Stimulated activated CD8-positive, alpha-beta memory T cell treated with anti-CD3 and anti-CD28 coated beads, Interleukin-4, amount 100 ng/mL, for 4 hours (primary cell): ENCODE measurements around the gene ZDHHC3.

ENCODE experiments used
- DNase-seq, 2 donors: peaks; one replicate each; pipeline ENCODE4 v3.0.0-alpha.2; 2020; ENCODE audit warnings: low read depth in 2 of 2, low spot score in 1 of 2

ZDHHC3 gene

DNA sequence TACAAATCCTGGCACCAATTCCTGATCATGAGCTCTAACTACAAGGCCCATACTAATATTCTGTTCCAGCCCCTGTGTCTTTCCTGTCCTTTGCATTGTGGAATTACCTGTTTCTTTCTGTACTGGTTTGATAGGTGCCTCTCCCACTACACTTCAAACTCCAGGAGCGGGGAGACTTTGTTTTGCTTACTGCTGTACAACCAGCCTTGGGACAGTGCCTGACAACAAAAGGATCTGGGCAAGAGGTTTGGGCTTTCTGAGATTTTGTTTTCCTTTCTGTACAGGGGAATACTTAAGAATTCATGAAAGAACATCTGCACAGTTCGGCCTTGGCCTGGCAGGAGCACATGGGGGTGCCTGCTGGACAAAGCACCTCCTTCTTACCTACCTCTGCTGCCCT, 45.1 kb downstream of the ZDHHC3 start:
- no peak for DNase-seq

GRCh38 chr3:44929782-44930181, 46.2 kb downstream of the ZDHHC3 start:
- no peak for DNase-seq

GRCh38 chr3:44927371-44927770, 48.6 kb downstream of the ZDHHC3 start:
- no peak for DNase-seq

- no peak for DNase-seq
These were observed 49.1 kb downstream of the ZDHHC3 start for GRCh38 chr3:44926921-44927320.

GRCh38 chr3:44926172-44926571, 49.8 kb downstream of the ZDHHC3 start:
- DNase-seq: no peak

DNA sequence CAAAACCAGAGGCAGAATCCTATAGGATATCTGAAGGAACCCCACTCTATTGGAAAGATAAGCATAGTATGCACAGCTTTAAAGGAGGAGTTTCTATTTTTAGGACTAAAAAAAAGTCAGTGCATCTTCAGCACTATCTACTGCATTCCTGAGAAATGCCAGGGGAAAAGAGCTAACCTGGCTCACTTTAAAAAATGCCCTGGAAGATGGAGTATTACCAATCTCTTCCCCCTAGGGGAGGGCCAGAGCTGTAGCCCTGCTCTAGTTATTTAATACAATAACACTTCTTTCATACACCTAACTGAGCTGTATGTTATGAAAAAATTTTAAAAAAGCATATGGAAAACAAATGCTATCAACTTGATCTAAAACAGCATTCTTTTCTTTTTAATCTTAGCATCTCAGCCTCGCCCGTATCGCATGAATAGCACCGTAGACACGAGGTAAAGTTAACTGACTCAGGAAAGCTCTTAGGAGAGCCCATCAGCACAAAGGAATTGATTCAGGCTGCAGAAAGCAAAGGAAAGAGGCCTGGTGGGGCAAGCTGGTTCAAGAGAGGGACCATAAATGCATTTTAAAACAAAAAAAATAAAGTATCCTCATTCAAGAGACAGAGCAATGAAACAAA, 51.4 kb downstream of the ZDHHC3 start:
- no peak for DNase-seq

GRCh38 chr3:44923632-44924456, 52.1 kb downstream of the ZDHHC3 start:
- no peak for DNase-seq

GRCh38 chr3:44920081-44920480, 55.9 kb downstream of the ZDHHC3 start:
- no peak for DNase-seq

DNA sequence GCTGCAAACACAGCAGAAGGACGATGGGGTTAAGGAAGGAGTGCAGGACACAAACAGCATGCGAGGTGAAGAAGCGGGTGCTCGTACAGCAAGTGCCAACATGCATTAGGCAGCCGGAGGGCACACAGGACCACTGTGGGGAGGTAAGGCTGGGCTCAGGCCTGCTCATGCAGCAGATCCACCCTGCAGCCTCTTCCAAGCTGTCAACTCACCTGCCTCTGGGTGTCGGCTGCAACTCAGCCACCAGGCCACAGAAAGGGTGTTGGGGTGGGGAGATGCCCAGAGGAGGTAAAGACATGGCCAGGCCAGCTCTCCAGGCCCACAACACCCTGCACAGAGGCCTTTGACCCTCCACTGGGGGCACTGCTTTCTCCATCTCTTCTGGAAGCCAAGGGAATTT, 57.4 kb downstream of the ZDHHC3 start:
- DNase-seq: no peak

- DNase-seq: no peak
These were observed 57.9 kb downstream of the ZDHHC3 start for GRCh38 chr3:44918087-44918486.

- DNase-seq: no peak
These were observed 60.1 kb downstream of the ZDHHC3 start for GRCh38 chr3:44915702-44916438.

- no peak for DNase-seq
These were observed 61.0 kb downstream of the ZDHHC3 start for GRCh38 chr3:44914936-44915335.

DNA sequence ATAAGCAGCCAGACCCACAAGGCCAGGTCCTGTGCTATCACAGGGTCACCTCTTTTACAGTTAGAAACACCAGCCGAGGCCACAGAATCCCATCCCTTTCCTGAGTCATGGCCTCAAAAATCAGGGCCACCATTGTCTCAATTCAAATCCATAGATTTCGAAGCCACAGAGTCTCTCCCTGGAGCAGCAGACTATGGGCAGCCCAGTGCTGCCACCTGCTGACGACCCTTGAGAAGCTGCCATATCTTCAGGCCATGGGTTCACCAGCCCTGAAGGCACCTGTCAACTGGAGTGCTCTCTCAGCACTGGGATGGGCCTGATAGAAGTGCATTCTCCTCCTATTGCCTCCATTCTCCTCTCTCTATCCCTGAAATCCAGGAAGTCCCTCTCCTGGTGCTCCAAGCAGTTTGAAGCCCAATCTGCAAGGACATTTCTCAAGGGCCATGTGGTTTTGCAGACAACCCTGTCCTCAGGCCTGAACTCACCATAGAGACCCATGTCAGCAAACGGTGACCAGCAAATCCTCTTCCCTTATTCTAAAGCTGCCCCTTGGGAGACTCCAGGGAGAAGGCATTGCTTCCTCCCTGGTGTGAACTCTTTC, 62.0 kb downstream of the ZDHHC3 start:
- DNase-seq: peak; percentile 17 to 23

- no peak for DNase-seq
These were observed 65.3 kb downstream of the ZDHHC3 start for GRCh38 chr3:44910693-44911092.

DNA sequence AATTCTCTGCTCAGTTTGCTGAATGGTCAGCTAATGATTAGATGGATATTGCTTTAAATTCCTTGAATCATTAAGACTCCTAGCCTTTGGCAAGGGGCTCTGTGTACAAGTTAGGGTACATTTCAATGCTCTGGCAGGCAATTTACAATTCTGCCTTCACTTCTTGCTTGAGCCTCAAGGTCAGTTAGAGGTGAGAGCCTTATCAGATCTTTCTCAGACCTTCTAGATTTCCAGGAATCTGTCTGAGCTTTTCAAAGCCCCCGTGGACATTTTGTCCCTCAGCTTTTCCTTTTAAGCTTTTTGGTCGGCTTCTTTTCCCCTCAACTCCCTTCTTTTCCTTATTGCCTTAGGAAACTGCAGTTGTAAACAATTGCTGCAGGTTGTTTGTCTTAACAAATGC, 66.9 kb downstream of the ZDHHC3 start:
- DNase-seq: no peak

- no peak for DNase-seq
These were observed 68.4 kb downstream of the ZDHHC3 start for GRCh38 chr3:44907612-44908011.

- no peak for DNase-seq
These were observed 69.0 kb downstream of the ZDHHC3 start for GRCh38 chr3:44906997-44907396.

DNA sequence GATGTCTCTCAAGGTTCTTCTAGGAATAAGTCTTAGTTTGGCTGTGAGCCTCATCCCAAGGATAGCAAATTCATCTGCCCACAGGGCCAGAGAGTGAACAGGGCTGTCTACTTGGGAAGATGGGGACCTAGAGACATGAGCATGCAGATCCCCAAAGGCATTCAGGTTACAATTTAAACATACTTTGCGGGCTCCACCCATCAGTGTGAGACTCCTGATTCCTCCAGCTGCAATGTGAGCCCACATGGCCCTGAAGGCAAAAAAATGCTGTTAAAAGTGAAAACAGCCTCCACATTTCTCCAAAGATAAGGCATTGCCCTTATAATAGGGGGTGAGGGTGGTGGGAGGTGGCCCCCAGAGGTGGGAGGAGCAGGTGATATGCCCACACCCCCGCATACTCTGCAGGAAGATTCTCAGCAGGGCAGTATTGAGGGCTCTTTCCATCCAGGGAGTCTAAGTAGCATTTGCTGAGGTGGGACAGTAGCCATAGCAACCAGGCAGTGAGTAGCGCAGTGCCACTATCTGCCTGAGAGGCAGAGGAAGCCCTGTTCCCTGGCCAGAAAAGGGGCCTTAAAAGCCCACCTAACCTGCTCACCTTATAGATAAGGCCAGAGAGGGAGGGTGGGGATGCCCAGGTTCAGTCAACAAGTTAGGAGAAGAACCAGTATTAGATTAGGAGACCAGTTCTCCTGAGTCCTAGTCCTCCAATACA, 70.4 kb downstream of the ZDHHC3 start:
- no peak for DNase-seq

DNA sequence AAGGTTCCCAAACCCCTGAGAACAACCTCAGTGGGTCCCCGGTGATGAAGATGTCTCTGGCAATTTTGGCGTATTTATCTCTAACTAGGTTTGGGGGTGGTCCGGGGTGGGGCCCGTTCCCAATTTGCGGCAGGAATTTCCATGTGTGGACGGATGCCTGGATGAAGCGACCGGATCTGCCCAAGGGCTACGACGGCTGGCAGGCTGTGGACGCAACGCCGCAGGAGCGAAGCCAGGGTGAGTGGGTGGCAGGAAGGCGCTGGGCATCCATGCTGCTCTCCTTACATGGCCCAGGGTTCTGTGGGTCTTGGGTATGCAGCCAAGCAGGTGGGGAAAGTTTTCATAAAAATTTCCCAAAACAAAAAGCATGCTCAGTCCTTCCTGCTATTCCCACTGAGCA, 72.2 kb downstream of the ZDHHC3 start:
- DNase-seq: no peak

- no peak for DNase-seq
These were observed 72.7 kb downstream of the ZDHHC3 start for GRCh38 chr3:44903314-44903713.

GRCh38 chr3:44902628-44903027, 73.3 kb downstream of the ZDHHC3 start:
- no peak for DNase-seq
